ENCODE measurements around the gene IL1RAPL1. TPM values are rescaled to one million over a fixed set of nuclear protein-coding genes. Genes with fewer than 3 reads are reported as not detected.

Gene IL1RAPL1
- total RNA-seq, 4 donors from 2014 or later, result 0.78 TPM; not detected in 3

DNA sequence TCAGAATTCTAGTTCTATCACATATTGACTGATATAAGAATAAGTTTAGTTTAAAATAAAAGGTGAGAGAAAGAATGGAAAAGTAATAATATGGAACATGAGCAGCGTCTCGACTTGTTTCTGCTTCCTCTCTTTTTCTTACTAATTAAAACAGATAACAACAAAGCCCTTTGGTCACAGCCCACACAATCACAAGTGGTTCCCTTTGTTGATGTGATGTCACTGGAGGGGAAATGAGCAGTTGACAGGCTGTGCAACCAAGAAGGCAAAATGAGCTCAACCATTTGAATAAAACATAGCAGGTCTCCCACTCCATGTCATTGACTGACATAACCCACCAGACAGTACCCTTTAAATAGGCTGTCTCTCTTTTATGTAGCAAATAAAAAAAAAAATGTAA, 1285.6 kb downstream of the IL1RAPL1 start:
- WGBS, 2 donors, result 88 to 94% methylated on average over 2 of the region's 2 CpGs
- intact Hi-C loops (cut with DNase I), result no loop called here
- H3K27ac ChIP-seq, result no peak overlapping the region

DNA sequence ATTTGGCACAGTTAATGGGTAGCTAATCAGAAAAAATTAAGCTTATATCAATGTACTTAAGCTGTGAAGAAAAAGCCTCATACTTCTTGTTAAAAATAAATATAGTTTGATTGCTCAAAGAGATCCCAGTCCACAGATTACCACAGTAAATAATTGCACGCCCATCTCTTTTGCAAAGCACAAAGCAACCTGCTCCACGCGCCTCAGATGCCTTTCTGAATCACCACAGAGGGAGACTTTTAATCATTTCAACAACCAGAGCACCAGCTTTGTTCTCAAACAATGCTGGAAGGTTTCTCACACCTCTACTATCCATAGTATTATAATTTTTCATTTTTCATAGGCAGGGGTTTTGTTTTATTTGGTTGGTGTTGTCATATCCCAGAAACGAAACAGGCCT, 1289.5 kb downstream of the IL1RAPL1 start:
- Histone ChIP-seq H3K27me3 (no peaks in the 10 kb centered on the region), H3K36me3 (no peaks in the 10 kb centered on the region), H3K4me1 (no peaks in the 10 kb centered on the region), H3K27ac (no peak overlapping the region), H3K4me3 (replicated peaks in 1 of 3) (no peak overlapping the region), H3K9me3 (no peaks in the 10 kb centered on the region)
- 93 to 99% methylated on average over 4 of the region's 4 CpGs for WGBS, 2 donors
- no peak for DNase-seq
- intact Hi-C loops (cut with DNase I), result no loop called here
- no peak for TF ChIP-seq CTCF (IDR thresholded peaks at IDR 0.05)
- TF ChIP-seq POLR2A (IDR thresholded peaks at IDR 0.05), result no peak

More for the DNA sequence above, 1285.6 kb downstream of the IL1RAPL1 start:
- TF ChIP-seq CTCF (IDR thresholded peaks at IDR 0.05), result no peak
- no peak for TF ChIP-seq POLR2A (IDR thresholded peaks at IDR 0.05)
- H3K4me1 ChIP-seq, result no peaks in the 10 kb centered on the region
- H3K36me3 ChIP-seq, result no peaks in the 10 kb centered on the region
- no peaks in the 10 kb centered on the region for H3K27me3 ChIP-seq
- no peak overlapping the region for H3K4me3 ChIP-seq (replicated peaks in 1 of 3)
- no peak for DNase-seq
- no peaks in the 10 kb centered on the region for H3K9me3 ChIP-seq

DNA sequence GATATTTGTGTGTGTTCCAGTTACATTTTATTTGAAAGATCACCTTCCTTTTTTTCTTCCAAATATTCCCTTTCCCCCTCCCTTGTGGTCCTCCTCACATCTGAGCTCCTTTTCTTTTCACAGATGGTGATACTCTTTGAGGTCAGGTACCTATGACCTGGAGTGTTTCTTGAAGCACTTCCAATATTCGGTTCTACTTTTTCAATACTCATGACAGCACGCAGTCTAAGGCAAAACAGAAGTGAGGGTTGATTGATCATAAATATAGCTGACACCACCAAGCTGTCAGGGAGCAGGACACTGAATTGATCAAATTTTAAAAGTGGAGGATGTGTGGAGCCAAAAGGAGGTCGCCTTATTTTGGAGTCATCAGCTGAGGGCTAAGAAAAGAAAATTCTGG, 1293.7 kb downstream of the IL1RAPL1 start:
- WGBS, 2 donors, result 83 to 84% methylated on average over 3 of the region's 3 CpGs
- TF ChIP-seq CTCF (IDR thresholded peaks at IDR 0.05) (no peak), POLR2A (IDR thresholded peaks at IDR 0.05) (no peak)
- H3K9me3 ChIP-seq, result no peaks in the 10 kb centered on the region
- no peaks in the 10 kb centered on the region for H3K4me1 ChIP-seq
- intact Hi-C loops (cut with DNase I), result no loop called here
- no peaks in the 10 kb centered on the region for H3K36me3 ChIP-seq
- no peak for DNase-seq
- H3K27me3 ChIP-seq, result no peaks in the 10 kb centered on the region
- no peak overlapping the region for H3K27ac ChIP-seq
- no peak overlapping the region for H3K4me3 ChIP-seq (replicated peaks in 1 of 3)

DNA sequence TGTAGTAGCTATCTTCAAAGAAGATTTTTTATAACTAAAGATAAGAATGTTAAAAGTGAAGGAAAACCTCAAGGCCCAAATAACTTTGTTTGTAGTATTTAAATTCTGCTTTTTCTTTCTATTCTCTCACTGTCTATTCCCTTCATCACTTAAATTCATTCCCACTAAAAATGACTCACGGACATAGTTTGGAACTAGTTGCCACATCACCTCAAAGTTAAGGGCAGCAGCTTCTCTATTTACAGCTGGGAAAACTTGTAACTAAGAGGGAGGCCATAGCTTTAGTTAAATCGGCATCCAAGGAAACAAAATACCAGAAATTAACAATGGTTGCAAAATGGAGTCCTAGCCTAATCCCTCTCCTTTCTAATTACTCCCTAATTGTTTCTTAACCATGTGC, 1302.8 kb downstream of the IL1RAPL1 start:
- WGBS, 2 donors, result 86 to 93% methylated on average over 2 of the region's 2 CpGs
- no peak overlapping the region for H3K27ac ChIP-seq
- no peaks in the 10 kb centered on the region for H3K9me3 ChIP-seq
- H3K4me3 ChIP-seq (replicated peaks in 1 of 3), result no peak overlapping the region
- TF ChIP-seq POLR2A (IDR thresholded peaks at IDR 0.05) (no peak), CTCF (IDR thresholded peaks at IDR 0.05) (no peak)
- no peaks in the 10 kb centered on the region for H3K4me1 ChIP-seq
- no peak for DNase-seq
- intact Hi-C loops (cut with DNase I), result no loop called here
- no peaks in the 10 kb centered on the region for H3K27me3 ChIP-seq
- H3K36me3 ChIP-seq, result no peaks in the 10 kb centered on the region

DNA sequence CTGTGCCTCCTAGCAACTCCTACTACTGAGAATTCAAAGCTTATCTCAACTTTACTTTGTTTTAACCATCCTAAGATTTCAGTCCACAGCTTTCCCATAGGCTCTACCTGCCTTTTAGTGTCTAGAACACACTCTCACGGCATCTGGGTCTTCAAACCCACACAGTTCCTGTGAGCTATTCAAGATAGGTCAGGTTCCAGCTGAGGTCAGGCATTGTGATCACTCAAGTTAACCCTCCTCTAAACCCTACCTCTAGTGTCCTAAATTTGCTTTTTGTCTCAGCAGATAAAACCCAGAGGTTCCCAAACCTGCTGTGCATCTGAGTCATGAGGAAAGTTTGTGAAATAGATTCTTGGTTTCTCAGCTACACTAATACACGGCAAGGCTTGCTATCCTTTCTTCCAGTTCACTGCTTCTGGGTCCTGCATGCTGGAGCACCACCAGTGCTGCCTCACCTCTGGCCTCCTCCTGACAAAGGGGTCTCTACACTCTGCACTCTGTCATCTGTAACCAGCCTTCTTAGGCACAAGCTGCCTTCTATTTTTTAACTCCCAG, 1303.5 kb downstream of the IL1RAPL1 start:
- Histone ChIP-seq H3K36me3 (no peaks in the 10 kb centered on the region), H3K4me1 (no peaks in the 10 kb centered on the region), H3K27me3 (no peaks in the 10 kb centered on the region), H3K9me3 (no peaks in the 10 kb centered on the region), H3K27ac (no peak overlapping the region), H3K4me3 (replicated peaks in 1 of 3) (no peak overlapping the region)
- no peak for DNase-seq
- intact Hi-C loops (cut with DNase I), result no loop called here
- WGBS, 2 donors, result 68 to 88% methylated on average over 2 of the region's 2 CpGs
- no peak for TF ChIP-seq CTCF (IDR thresholded peaks at IDR 0.05)
- no peak for TF ChIP-seq POLR2A (IDR thresholded peaks at IDR 0.05)

All from thyroid gland (tissue), 4 donors.